ENCODE data around the gene APC. TPM values are rescaled to one million over a fixed set of nuclear protein-coding genes. Genes with fewer than 3 reads are reported as not detected.

APC gene
- total RNA-seq, 2 donors from 2014 or later, result 36.0 to 36.8 TPM

DNA sequence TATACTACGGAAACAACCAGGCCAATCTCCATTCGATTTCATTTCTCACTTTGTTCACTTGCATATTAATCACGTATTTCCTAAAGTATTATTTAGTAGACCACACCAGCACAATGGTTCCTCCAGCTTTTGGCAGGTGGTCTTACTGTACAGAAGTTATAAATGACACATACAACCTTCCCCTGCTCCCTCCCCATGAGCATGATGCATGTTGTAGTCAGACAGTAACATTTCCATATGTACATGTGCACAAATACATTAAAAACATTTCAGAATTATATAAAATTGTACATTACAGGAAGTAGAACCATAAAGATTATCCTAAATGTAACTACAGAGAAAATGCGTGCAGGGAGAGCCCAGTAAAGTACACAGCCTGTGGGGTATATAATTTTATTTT lies 140.4 kb downstream of the APC start:
- H3K36me3 ChIP-seq, result no peaks in the 10 kb centered on the region
- H3K27me3 ChIP-seq, result no peaks in the 10 kb centered on the region

DNA sequence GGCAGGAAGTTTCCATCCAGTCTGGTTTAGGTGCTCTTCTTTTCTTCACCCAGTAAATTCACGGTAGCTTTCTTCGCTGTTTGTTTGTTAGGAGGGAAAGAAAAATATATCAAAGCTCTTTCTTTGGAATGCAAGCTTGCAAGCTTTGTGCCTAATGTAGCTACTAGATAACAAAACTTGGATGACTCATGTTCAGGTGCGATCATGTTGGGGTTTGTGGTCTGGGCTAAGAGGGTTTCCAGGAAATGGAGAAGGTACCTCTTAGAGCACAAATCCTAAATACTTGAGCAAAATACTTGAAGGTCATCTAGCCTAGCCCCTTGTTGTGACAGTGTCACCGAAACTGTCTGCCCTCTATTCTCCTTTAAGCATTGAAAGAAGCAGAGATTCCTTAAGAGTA lies 141.1 kb downstream of the APC start:
- Histone ChIP-seq H3K9ac (ENCODE audit: low read depth in 2 of 2, low read length in 2 of 2) (no peak overlapping the region), H3K9me3 (no peaks in the 10 kb centered on the region), H3K4me3 (no peak overlapping the region), H3K27me3 (no peaks in the 10 kb centered on the region), H3K4me1 (no peaks in the 10 kb centered on the region), H3K27ac (no peak overlapping the region), H3K36me3 (no peaks in the 10 kb centered on the region)
- no peak for DNase-seq
- intact Hi-C loops (cut with DNase I), result no loop called here
- TF ChIP-seq, protein P1, sequence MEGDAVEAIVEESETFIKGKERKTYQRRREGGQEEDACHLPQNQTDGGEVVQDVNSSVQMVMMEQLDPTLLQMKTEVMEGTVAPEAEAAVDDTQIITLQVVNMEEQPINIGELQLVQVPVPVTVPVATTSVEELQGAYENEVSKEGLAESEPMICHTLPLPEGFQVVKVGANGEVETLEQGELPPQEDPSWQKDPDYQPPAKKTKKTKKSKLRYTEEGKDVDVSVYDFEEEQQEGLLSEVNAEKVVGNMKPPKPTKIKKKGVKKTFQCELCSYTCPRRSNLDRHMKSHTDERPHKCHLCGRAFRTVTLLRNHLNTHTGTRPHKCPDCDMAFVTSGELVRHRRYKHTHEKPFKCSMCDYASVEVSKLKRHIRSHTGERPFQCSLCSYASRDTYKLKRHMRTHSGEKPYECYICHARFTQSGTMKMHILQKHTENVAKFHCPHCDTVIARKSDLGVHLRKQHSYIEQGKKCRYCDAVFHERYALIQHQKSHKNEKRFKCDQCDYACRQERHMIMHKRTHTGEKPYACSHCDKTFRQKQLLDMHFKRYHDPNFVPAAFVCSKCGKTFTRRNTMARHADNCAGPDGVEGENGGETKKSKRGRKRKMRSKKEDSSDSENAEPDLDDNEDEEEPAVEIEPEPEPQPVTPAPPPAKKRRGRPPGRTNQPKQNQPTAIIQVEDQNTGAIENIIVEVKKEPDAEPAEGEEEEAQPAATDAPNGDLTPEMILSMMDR (IDR thresholded peaks at IDR 0.05), result no peak

More for the DNA sequence above, 140.4 kb downstream of the APC start:
- DNase-seq, result no peak
- TF ChIP-seq, protein P1 (IDR thresholded peaks at IDR 0.05), result no peak
- Histone ChIP-seq H3K4me1 (no peaks in the 10 kb centered on the region), H3K9me3 (no peaks in the 10 kb centered on the region), H3K4me3 (no peak overlapping the region), H3K27ac (no peak overlapping the region), H3K9ac (ENCODE audit: low read depth in 2 of 2, low read length in 2 of 2) (no peak overlapping the region)
- intact Hi-C loops (cut with DNase I), result no loop called here

DNA sequence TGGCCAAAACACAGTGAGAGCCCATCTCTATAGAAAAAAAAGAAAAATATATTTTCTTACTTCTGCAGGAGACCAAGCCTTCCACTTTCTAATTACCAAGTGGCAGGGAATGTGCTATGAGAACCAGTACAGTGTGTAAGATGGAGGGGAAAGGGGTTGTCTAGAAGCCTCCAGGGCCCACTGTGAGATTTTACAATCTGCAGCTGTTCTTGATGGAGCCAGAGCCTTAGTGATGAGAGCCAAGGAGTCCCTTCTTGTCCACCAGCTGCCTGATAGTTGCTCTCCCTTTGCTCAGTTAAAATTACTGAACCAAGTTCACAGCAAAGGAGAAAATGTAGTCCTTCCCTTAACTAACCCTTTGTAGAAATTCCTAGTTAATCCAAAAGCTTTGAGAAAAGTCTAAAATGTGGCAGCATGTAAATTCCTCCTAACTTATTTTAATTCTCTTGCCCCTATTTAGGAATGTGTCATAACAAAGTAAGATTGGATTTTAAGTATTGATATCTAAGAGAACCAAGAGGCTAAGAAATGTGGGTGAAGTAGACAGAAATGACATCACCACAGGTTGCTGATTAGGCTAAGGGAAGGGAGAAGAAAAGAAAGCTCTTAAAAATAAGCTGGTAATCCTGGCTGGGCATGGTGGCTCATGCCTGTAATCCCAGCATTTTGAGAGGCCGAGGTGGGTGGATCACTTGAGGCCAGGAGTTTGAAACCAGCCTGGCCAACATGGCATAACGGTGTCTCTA lies 142.7 kb downstream of the APC start:
- intact Hi-C loops (cut with DNase I), result no loop called here
- no peak for DNase-seq
- H3K9ac ChIP-seq (ENCODE audit: low read depth in 2 of 2, low read length in 2 of 2), result no peak overlapping the region
- TF ChIP-seq, protein P1 (IDR thresholded peaks at IDR 0.05), result no peak
- no peak overlapping the region for H3K27ac ChIP-seq
- H3K9me3 ChIP-seq, result no peaks in the 10 kb centered on the region
- H3K36me3 ChIP-seq, result peaks cover 6% of the 10 kb centered on the region
- no peak overlapping the region for H3K4me3 ChIP-seq
- no peaks in the 10 kb centered on the region for H3K4me1 ChIP-seq
- H3K27me3 ChIP-seq, result no peaks in the 10 kb centered on the region

DNA sequence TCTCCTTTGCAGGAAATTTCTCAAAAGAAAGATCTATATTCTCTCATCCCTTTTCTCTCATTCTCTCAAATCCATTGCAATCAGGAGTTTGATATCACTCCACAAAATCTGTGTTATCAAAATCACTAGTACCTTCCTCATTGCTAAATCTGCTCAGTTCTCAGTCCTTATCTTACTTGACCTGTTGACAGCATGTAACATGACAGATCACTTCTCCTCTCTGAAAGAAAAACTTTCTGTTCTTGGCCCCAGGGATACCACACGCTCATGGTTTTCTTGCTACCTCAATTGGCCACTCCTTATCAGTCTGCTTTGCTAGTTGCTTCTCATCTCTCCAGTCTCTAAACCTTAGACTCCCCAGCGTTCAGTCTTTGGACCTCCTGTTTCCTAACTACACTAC lies 145.5 kb downstream of the APC start:
- TF ChIP-seq, protein P1 (IDR thresholded peaks at IDR 0.05), result no peak
- Histone ChIP-seq H3K27ac (no peak overlapping the region), H3K9ac (ENCODE audit: low read depth in 2 of 2, low read length in 2 of 2) (no peak overlapping the region), H3K36me3 (peaks cover 14% of the 10 kb centered on the region), H3K4me1 (no peaks in the 10 kb centered on the region), H3K9me3 (no peaks in the 10 kb centered on the region), H3K27me3 (no peaks in the 10 kb centered on the region), H3K4me3 (no peak overlapping the region)
- intact Hi-C loops (cut with DNase I), result no loop called here
- DNase-seq, result no peak

DNA sequence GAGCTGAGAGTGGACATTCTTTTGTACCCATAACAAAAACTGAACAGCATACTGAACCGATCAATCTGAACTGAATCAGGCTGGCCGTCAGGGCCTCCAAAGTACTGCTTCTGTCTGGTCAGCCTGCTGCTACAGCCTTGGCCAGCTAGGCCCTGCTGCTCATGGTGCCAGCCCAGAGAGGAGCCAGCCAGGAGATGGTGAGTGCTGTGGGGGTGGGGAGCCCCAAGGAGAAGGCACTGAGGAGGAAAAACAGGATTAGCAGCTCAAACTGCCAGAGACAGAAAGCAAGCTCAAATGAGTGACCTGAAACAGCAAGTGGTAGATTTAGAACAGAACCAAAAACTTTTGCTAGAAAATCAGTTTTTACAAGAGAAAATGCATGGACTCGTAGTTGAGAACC lies 147.3 kb downstream of the APC start:
- peaks cover 14% of the 10 kb centered on the region for H3K36me3 ChIP-seq
- no peak overlapping the region for H3K27ac ChIP-seq
- no peaks in the 10 kb centered on the region for H3K9me3 ChIP-seq
- TF ChIP-seq, protein P1 (IDR thresholded peaks at IDR 0.05), result no peak
- DNase-seq, result no peak
- H3K27me3 ChIP-seq, result no peaks in the 10 kb centered on the region
- H3K9ac ChIP-seq (ENCODE audit: low read depth in 2 of 2, low read length in 2 of 2), result no peak overlapping the region
- intact Hi-C loops (cut with DNase I), result no loop called here
- no peak overlapping the region for H3K4me3 ChIP-seq
- H3K4me1 ChIP-seq, result no peaks in the 10 kb centered on the region

All from colonic mucosa (tissue), 4 donors.